ENCODE data around the gene APBA1. TPM values are rescaled to one million over a fixed set of nuclear protein-coding genes. Genes with fewer than 3 reads are reported as not detected.
"Not testable (repeated sequence)": the region's sequence is repeated elsewhere in the genome, so short reads cannot be mapped to it uniquely, and the experiment has no call there.

APBA1 gene
- total and polyA plus RNA-seq, 2 of the 8 experiments (the other 6 are each of a cell fraction or from before 2014, with no cell fraction given): 0.36 to 0.60 TPM

- DNase-seq (ENCODE audit: low read depth in 1 of 2, low spot score in 2 of 2): peak in 1 of 2 experiments; percentile 27
- H2BK12ac ChIP-seq (ENCODE audit: low read depth, low read length); H3K4ac ChIP-seq (replicated peaks; ENCODE audit: insufficient read length, low read depth, low read length); H3K4me3 ChIP-seq (ENCODE audit: extremely low read depth in 1 of 4, insufficient read depth in 2 of 4, low read depth in 3 of 4, low read length in 4 of 4); H3K27me3 ChIP-seq (replicated peaks in 1 of 4; ENCODE audit: control insufficient read depth in 3 of 4, extremely low read depth in 1 of 4, insufficient read depth in 3 of 4, low read length in 3 of 4); H3K9me3 ChIP-seq (ENCODE audit: insufficient read depth in 2 of 2, low read depth in 1 of 2, low read length in 1 of 2); H3K36me3 ChIP-seq (ENCODE audit: control insufficient read depth in 2 of 4, insufficient read depth in 4 of 4, low read length in 3 of 4); H3K18ac ChIP-seq (ENCODE audit: extremely low read depth, low read length); H4K91ac ChIP-seq (replicated peaks; ENCODE audit: insufficient read length, low read length); H3K4me2 ChIP-seq (ENCODE audit: insufficient read depth in 1 of 2, low read depth in 2 of 2, low read length in 2 of 2); H3K4me1 ChIP-seq (replicated peaks in 1 of 4; ENCODE audit: control insufficient read depth in 3 of 4, insufficient read depth in 4 of 4, low read length in 3 of 4); FAIRE-seq; H3K56ac ChIP-seq (replicated peaks; ENCODE audit: insufficient read length, low read depth, low read length); H3K79me1 ChIP-seq (ENCODE audit: low read depth, low read length); H3K79me2 ChIP-seq (ENCODE audit: control insufficient read depth in 1 of 2, insufficient read depth in 2 of 2, low read length in 2 of 2); H2BK15ac ChIP-seq (ENCODE audit: low read length); H2AK5ac ChIP-seq (ENCODE audit: low read depth, low read length); POLR2A ChIA-PET (ENCODE audit: partially characterized antibody); H2BK20ac ChIP-seq (ENCODE audit: low read length); H3K23me2 ChIP-seq (ENCODE audit: low read depth, low read length); H3K23ac ChIP-seq (ENCODE audit: insufficient read length); H2BK120ac ChIP-seq (replicated peaks; ENCODE audit: low read depth, low read length); H3K9ac ChIP-seq (replicated peaks in 1 of 4; ENCODE audit: extremely low read depth in 1 of 4, low read depth in 3 of 4, low read length in 3 of 4); H4K20me1 ChIP-seq (replicated peaks in 1 of 2; ENCODE audit: control insufficient read depth in 1 of 2, insufficient read depth in 2 of 2, low read length in 2 of 2); H3K27ac ChIP-seq (ENCODE audit: low read depth, low read length); H3K14ac ChIP-seq (ENCODE audit: insufficient read length); H4K8ac ChIP-seq (ENCODE audit: extremely low read depth, insufficient read depth, low read length); H4K5ac ChIP-seq (ENCODE audit: insufficient read length, low read depth, low read length): not testable (repeated sequence)
- H2AFZ ChIP-seq (ENCODE audit: low read length): peak overlapping the region; percentile 74; the same call in 1 of the 2 replicates
- CTCF ChIA-PET (ENCODE audit: partially characterized antibody): interaction anchor here (1.0 kb wide), 1 partner anchor 15 kb away, joined by 4 read pairs; no protein-coding TSS in a partner anchor
- H2BK5ac ChIP-seq (ENCODE audit: low read depth, low read length): peak overlapping the region; percentile 85; the same call in 1 of the 2 replicates
- 62% methylated on average over 6 of the region's 6 CpGs; no CpG with 5 or more reads in 1 of the 2 experiments for WGBS, 2 experiments (ENCODE audit: extremely low coverage in 1 of 2, insufficient coverage in 1 of 2, insufficient read length in 1 of 2, insufficient replicate concordance in 2 of 2, low coverage in 1 of 2, low lambda C conversion rate in 2 of 2, missing lambda C conversion rate in 1 of 2)
Measured at GRCh38 chr9:69409936-69410335, 262.2 kb downstream of the APBA1 start.

Data from H1 (cell line).